Mesothelial cell of epicardium (in vitro differentiated cells): ENCODE measurements around the gene RYR2. TPM values are rescaled to one million over a fixed set of nuclear protein-coding genes. Genes with fewer than 3 reads are reported as not detected.

ENCODE experiments used
- DNase-seq, 2 experiments: peaks; one replicate each; pipeline ENCODE4 v3.0.0; 2021; ENCODE audit warnings: low spot score in 2 of 2; ENCODE audit not compliant: unreplicated experiment in 2 of 2
- H3K27ac Mint-ChIP-seq: 2 replicates; pipeline ENCODE4 v1.8.0; 2021; ENCODE audit warnings: mixed read lengths
- H3K27me3 Mint-ChIP-seq: 2 replicates; pipeline ENCODE4 v1.8.0; 2021; ENCODE audit warnings: low read depth, mixed read lengths
- H3K36me3 Mint-ChIP-seq: 2 replicates; pipeline ENCODE4 v1.8.0; 2021; ENCODE audit warnings: mixed read lengths
- H3K4me1 Mint-ChIP-seq: 2 replicates; pipeline ENCODE4 v1.8.0; 2021; ENCODE audit warnings: mixed read lengths
- H3K4me3 Mint-ChIP-seq: 2 replicates; pipeline ENCODE4 v1.8.0; 2021; ENCODE audit warnings: mild to moderate bottlenecking, moderate library complexity, mixed read lengths
- H3K9me3 Mint-ChIP-seq: 2 replicates; pipeline ENCODE4 v1.8.0; 2021; ENCODE audit warnings: mixed read lengths
- total RNA-seq: library from RNA; stranded (reverse); gene quantifications from 3 replicates; pipeline ENCODE4 v1.2.1, GENCODE V29; 2021
- TF ChIP-seq, protein P1 (sequence below): fragments of 200-600 bp; sonication (generic); IDR thresholded peaks from one replicate; pipeline ENCODE4 v1.5.0; 2021; ENCODE audit warnings: antibody characterized with exemption; ENCODE audit not compliant: unreplicated experiment

The RYR2 gene
- total RNA-seq, 1 donor from 2014 or later = 6.1 TPM

DNA sequence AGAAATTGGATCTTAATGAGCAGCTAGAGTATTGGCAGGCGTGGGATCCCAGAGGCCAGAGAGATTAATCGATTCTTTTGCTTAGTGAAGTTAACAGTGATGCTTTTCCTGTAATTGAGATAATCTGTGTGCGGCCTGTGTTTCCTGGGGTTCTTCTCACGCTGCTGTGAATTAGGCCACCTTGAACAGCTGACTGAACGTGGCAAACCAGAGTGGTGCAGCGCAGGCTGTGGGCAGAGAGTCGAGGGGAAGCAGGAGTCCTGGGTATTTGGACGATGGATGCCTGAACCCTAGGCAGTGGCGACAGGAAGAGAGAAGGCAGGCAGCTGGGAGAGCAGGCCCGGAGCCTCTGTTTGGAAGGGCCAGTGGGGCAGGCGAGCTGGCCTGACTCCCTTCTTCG lies 51.7 kb downstream of the RYR2 start:
- no peak for DNase-seq
- Mint-ChIP-seq H3K27me3 (no peaks in the 10 kb centered on the region), H3K36me3 (no peaks in the 10 kb centered on the region), H3K9me3 (no peaks in the 10 kb centered on the region), H3K4me1 (peaks cover 3% of the 10 kb centered on the region), H3K27ac (no peak overlapping the region), H3K4me3 (no peak overlapping the region)
- TF ChIP-seq, protein P1, sequence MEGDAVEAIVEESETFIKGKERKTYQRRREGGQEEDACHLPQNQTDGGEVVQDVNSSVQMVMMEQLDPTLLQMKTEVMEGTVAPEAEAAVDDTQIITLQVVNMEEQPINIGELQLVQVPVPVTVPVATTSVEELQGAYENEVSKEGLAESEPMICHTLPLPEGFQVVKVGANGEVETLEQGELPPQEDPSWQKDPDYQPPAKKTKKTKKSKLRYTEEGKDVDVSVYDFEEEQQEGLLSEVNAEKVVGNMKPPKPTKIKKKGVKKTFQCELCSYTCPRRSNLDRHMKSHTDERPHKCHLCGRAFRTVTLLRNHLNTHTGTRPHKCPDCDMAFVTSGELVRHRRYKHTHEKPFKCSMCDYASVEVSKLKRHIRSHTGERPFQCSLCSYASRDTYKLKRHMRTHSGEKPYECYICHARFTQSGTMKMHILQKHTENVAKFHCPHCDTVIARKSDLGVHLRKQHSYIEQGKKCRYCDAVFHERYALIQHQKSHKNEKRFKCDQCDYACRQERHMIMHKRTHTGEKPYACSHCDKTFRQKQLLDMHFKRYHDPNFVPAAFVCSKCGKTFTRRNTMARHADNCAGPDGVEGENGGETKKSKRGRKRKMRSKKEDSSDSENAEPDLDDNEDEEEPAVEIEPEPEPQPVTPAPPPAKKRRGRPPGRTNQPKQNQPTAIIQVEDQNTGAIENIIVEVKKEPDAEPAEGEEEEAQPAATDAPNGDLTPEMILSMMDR = no peak

DNA sequence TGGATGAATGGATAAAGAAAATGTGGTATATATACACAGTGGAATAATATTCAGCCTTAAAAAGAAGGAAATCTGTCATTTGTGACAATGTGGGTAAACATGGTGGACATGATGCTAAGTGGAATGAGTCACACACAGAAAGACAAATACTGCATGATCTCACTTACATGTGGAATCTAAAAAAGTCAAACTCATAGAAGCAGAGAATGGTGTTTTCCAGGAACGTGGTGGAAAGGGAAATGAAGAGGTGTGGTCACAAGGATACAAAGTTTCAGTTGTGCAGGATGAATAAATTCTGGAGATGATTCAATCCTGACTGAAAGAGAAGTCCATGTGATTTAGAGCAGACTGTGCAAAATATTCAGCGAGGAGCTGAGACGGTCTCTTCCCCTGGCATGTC lies 56.6 kb downstream of the RYR2 start:
- H3K4me3 Mint-ChIP-seq = no peak overlapping the region
- H3K27me3 Mint-ChIP-seq = no peaks in the 10 kb centered on the region
- no peaks in the 10 kb centered on the region for H3K36me3 Mint-ChIP-seq
- no peaks in the 10 kb centered on the region for H3K9me3 Mint-ChIP-seq
- TF ChIP-seq, protein P1 = no peak
- H3K4me1 Mint-ChIP-seq = peaks cover 3% of the 10 kb centered on the region
- H3K27ac Mint-ChIP-seq = no peak overlapping the region
- no peak for DNase-seq

DNA sequence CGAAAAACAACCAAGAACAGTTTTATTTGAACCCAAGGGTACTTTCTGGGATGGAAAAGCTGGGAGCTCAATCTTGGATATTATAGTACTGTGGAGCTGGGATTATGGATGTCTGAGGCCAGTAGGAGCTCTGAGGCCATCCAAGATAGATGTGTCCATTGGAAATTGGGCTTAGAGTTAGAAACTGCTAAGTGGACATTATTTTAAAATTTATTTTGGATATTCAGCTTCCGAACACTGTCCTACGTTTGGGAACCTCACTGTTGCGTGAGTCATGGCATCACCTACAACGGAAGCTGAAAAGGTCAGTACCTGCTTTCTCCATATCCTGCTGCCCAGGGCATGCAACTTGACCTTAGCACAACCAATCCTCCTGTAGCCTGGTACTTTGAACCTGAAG lies 61.0 kb downstream of the RYR2 start:
- TF ChIP-seq, protein P1 = no peak
- Mint-ChIP-seq H3K27ac (no peak overlapping the region), H3K4me1 (no peaks in the 10 kb centered on the region), H3K36me3 (no peaks in the 10 kb centered on the region), H3K4me3 (no peak overlapping the region), H3K9me3 (no peaks in the 10 kb centered on the region), H3K27me3 (no peaks in the 10 kb centered on the region)
- no peak for DNase-seq

DNA sequence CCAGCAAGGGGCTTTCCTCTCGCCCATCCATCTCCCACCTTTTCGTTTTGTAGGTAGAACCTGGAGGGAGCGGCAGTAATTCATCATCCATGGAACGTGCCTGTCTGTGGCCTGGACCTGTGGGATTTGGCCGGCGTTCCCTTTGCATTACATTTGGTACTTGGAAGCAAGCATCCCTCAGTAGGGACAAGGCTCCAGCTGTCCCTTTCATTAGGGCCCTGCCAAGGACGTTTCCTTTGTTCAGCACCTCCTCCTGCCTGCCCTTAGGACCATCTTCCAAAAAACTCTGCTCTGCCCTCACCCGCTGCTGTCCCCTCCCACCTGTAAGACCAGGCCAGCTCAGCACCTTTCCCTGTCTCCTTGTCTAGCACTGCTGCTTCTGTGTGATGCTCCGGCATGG lies 62.1 kb downstream of the RYR2 start:
- no peak for DNase-seq
- no peak overlapping the region for H3K4me3 Mint-ChIP-seq
- no peaks in the 10 kb centered on the region for H3K4me1 Mint-ChIP-seq
- H3K9me3 Mint-ChIP-seq = no peaks in the 10 kb centered on the region
- H3K27me3 Mint-ChIP-seq = no peaks in the 10 kb centered on the region
- H3K27ac Mint-ChIP-seq = no peak overlapping the region
- TF ChIP-seq, protein P1 = no peak
- no peaks in the 10 kb centered on the region for H3K36me3 Mint-ChIP-seq

DNA sequence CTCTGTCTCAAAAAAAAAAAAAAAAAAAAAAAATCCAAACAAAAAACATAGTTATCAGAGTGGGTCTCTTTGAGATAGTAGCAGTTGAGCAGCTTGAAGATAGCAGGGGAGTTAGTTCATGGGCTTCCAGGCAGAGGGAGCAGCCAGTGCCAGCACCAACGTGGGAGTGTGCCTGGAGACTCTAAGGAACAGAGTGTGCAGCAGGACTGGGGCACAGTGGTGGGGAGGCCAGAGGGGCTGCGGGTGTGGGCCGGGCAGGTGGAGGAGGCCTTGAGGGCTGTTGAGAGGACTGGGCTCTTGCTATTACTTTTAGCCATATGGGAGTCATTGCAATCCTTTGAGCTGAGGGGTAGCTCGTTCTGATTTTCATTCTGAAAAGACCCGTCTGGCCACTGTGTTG lies 63.8 kb downstream of the RYR2 start:
- Mint-ChIP-seq H3K4me3 (no peak overlapping the region), H3K4me1 (no peaks in the 10 kb centered on the region), H3K9me3 (no peaks in the 10 kb centered on the region), H3K27me3 (no peaks in the 10 kb centered on the region), H3K36me3 (no peaks in the 10 kb centered on the region), H3K27ac (no peak overlapping the region)
- TF ChIP-seq, protein P1 = no peak
- no peak for DNase-seq
